ENCODE results near the gene GHRH. TPM values are rescaled to one million over a fixed set of nuclear protein-coding genes. Genes with fewer than 3 reads are reported as not detected.

GHRH gene
- total and polyA plus RNA-seq, 9 donors: not detected

DNA sequence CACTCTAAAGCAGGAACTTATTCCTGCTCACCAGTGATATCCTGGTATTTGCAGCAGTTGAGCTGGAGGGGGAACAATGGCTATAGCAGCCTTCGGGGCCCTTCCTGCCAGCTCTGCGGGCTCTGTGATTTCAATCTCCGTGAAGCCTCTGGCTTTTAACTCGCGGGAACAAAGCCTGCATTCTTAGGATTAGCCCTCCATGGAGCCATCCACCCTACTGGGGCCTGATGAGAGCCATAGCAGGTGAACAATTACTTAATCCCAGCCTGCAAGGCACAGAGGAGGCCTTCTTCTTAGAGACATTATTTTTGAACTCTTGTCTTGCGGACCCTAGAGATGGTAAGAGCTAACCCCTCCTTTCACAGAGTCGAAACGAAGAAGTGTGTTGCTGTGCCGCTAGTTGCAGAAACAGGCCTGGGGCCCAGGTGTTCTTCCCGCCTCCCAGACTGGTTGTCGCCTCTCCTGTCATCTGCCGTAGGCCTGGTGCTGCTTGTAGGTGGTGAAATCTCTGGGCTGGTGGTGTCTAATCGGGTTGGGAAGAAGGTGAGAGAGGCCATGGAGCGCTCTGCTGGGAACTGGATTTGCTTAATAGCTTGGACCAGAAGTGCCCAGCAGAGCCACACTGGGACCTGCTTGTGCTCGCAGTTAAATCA lies 9.7 kb downstream of the GHRH start:
- Histone ChIP-seq H3K36me3 (ENCODE audit: control insufficient read depth, insufficient read depth, low read length) (no peaks in the 10 kb centered on the region), H3K27me3 (ENCODE audit: control insufficient read depth, insufficient read depth, low read length) (no peaks in the 10 kb centered on the region), H3K27ac (ENCODE audit: low read length) (no peak overlapping the region), H3K9me3 (replicated peaks; ENCODE audit: control insufficient read depth, low read depth, low read length) (no peaks in the 10 kb centered on the region), H3K4me3 (ENCODE audit: low read length) (no peak overlapping the region), H3K4me1 (ENCODE audit: control insufficient read depth, insufficient read depth, low read length) (peaks cover 9% of the 10 kb centered on the region)
- peak; percentile 48 for DNase-seq
- 34% methylated on average over 15 of the region's 15 CpGs for WGBS (ENCODE audit: insufficient coverage)

DNA sequence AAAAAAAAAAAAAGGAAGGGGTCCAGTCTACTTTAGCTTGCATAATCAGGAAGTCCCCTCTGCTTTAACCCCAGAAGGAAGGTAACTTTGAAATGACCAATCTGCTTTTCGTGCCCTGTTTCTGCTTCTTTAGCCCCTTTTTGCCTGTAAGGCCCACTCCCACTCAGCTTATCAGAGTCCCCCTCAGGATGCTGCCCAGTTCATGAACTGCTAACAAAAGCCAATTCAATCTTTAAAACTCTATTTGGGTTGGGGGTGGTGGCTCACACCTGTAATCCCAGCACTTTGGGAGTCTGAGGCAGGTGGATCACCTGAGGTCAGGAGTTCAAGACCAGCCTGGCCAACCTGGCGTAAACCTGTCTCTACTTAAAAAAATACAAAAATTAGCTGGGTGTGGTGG lies 12.3 kb downstream of the GHRH start:
- H3K27ac ChIP-seq (ENCODE audit: low read length): no peak overlapping the region
- 83% methylated on average over 1 of the region's 2 CpGs for WGBS (ENCODE audit: insufficient coverage)
- H3K27me3 ChIP-seq (ENCODE audit: control insufficient read depth, insufficient read depth, low read length): no peaks in the 10 kb centered on the region
- H3K4me1 ChIP-seq (ENCODE audit: control insufficient read depth, insufficient read depth, low read length): peaks cover 21% of the 10 kb centered on the region
- no peak for DNase-seq
- H3K4me3 ChIP-seq (ENCODE audit: low read length): no peak overlapping the region
- H3K9me3 ChIP-seq (replicated peaks; ENCODE audit: control insufficient read depth, low read depth, low read length): no peaks in the 10 kb centered on the region
- H3K36me3 ChIP-seq (ENCODE audit: control insufficient read depth, insufficient read depth, low read length): no peaks in the 10 kb centered on the region

DNA sequence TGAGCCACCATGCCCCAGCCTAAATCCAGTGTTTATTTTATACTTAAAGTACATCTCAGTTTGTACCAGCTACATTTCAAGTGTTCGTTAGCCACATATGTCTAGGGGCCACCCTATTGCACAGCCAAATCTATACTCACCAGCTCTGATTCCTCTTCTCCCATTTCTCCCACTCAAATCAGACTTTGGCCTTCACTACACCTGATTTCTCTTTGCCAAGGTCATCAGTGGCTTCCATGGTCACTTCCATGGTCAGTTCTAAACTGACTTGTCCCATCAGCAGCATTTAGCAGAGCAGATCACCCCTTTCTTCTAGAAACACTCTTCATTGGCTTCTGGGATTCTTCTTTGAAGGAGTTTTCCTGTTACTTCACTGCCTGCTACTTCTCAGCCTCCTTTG lies 14.1 kb downstream of the GHRH start:
- no peak overlapping the region for H3K4me3 ChIP-seq (ENCODE audit: low read length)
- WGBS (ENCODE audit: insufficient coverage): 89% methylated on average over 1 of the region's 1 CpG
- H3K36me3 ChIP-seq (ENCODE audit: control insufficient read depth, insufficient read depth, low read length): peaks cover 13% of the 10 kb centered on the region
- H3K27me3 ChIP-seq (ENCODE audit: control insufficient read depth, insufficient read depth, low read length): no peaks in the 10 kb centered on the region
- no peak overlapping the region for H3K27ac ChIP-seq (ENCODE audit: low read length)
- peaks cover 32% of the 10 kb centered on the region for H3K4me1 ChIP-seq (ENCODE audit: control insufficient read depth, insufficient read depth, low read length)
- H3K9me3 ChIP-seq (replicated peaks; ENCODE audit: control insufficient read depth, low read depth, low read length): no peaks in the 10 kb centered on the region
- DNase-seq: no peak

DNA sequence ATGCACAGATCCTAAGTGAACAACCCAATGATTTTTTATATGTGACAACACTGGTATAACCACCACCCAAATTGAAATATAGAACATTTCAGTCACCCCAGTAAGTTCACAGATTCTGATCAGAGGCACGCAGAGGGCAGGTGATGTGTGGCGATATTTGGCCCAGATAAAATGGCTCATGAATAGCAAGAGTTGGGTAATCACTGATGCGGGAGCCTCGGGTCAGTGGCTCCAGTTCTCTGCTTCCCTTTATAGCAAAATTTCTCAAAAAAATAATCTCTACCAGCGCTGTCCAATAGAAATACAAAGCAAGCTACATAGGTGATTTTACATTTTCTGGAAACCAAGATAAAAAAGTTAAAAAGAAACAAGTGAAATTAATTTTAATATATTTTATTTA lies 14.9 kb downstream of the GHRH start:
- DNase-seq: no peak
- Histone ChIP-seq H3K36me3 (ENCODE audit: control insufficient read depth, insufficient read depth, low read length) (peaks cover 19% of the 10 kb centered on the region), H3K4me1 (ENCODE audit: control insufficient read depth, insufficient read depth, low read length) (peaks cover 30% of the 10 kb centered on the region), H3K4me3 (ENCODE audit: low read length) (no peak overlapping the region), H3K9me3 (replicated peaks; ENCODE audit: control insufficient read depth, low read depth, low read length) (no peaks in the 10 kb centered on the region), H3K27me3 (ENCODE audit: control insufficient read depth, insufficient read depth, low read length) (no peaks in the 10 kb centered on the region), H3K27ac (ENCODE audit: low read length) (no peak overlapping the region)
- 100% methylated on average over 2 of the region's 5 CpGs for WGBS (ENCODE audit: insufficient coverage)

DNA sequence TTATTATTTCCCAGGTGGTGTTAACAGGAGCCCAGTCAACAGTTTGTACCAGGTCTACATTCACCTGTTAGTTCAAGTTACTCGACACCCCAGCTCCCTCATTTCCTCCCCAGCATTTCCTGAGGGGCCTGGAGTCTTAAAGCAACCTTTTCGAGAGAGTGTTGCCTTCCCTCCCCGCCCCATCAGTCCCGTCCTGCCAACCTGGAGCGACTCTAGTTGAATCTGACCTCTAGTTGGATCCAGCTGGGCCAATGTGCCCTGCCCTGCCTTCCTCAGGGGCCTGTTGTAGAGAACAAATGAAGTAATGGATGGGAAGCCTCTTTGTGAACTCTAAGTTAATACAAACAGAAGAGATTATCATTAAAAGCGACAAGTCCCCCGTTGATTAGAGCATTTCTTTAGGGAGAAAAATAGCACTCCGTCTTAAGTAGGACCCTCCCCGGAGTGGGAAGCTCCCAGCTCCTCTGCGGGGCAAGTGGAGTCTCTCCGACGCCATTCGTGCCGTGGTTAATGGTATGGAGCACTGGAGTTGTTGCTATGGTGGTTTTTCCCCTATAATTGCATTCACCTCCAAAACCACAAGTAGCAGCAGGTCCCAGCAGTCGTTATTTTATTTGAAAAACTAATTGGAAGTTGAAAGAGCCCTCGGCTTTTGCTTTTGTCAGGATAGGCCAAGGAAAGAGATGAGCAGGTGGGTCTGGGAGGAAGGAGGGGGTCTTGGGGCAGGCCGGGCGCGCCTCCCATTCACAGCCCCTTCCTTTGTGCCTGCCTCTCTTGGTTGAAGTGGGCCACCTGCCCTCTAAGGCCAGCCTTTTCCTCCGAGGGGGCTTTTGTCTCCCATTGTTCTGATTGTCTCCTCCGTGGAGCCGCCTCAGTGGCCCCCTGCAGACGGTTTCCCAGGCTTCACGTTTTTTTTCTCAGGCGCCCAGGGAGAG lies 16.1 kb downstream of the GHRH start:
- WGBS (ENCODE audit: insufficient coverage): 60% methylated on average over 14 of the region's 25 CpGs
- H3K27me3 ChIP-seq (ENCODE audit: control insufficient read depth, insufficient read depth, low read length): no peaks in the 10 kb centered on the region
- no peak for DNase-seq
- H3K36me3 ChIP-seq (ENCODE audit: control insufficient read depth, insufficient read depth, low read length): peaks cover 23% of the 10 kb centered on the region
- H3K27ac ChIP-seq (ENCODE audit: low read length): no peak overlapping the region
- H3K9me3 ChIP-seq (replicated peaks; ENCODE audit: control insufficient read depth, low read depth, low read length): no peaks in the 10 kb centered on the region
- H3K4me3 ChIP-seq (ENCODE audit: low read length): no peak overlapping the region
- H3K4me1 ChIP-seq (ENCODE audit: control insufficient read depth, insufficient read depth, low read length): peaks cover 31% of the 10 kb centered on the region

DNA sequence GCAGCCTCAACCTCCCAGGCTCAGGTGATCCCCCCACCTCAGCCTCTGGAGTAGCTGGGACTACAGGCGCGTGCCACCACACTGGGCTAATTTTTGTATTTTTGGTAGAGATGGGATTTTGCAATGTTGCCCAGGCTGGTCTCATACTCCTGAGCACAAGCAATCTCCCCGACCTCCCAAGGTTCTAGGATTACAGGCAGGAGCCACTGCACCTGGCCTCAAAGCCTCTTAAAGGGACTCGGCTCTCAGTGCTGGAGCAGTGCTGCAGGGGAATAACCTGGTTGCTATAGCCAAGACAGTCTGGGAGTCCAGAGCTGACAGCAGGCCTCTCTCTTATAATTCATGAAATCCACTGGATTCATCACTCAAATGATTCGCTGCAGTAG lies 17.0 kb downstream of the GHRH start:
- 80% methylated on average over 1 of the region's 5 CpGs for WGBS (ENCODE audit: insufficient coverage)
- no peaks in the 10 kb centered on the region for H3K9me3 ChIP-seq (replicated peaks; ENCODE audit: control insufficient read depth, low read depth, low read length)
- no peaks in the 10 kb centered on the region for H3K27me3 ChIP-seq (ENCODE audit: control insufficient read depth, insufficient read depth, low read length)
- H3K36me3 ChIP-seq (ENCODE audit: control insufficient read depth, insufficient read depth, low read length): peaks cover 29% of the 10 kb centered on the region
- no peak for DNase-seq
- H3K4me1 ChIP-seq (ENCODE audit: control insufficient read depth, insufficient read depth, low read length): peaks cover 41% of the 10 kb centered on the region
- H3K27ac ChIP-seq (ENCODE audit: low read length): no peak overlapping the region
- H3K4me3 ChIP-seq (ENCODE audit: low read length): no peak overlapping the region

DNA sequence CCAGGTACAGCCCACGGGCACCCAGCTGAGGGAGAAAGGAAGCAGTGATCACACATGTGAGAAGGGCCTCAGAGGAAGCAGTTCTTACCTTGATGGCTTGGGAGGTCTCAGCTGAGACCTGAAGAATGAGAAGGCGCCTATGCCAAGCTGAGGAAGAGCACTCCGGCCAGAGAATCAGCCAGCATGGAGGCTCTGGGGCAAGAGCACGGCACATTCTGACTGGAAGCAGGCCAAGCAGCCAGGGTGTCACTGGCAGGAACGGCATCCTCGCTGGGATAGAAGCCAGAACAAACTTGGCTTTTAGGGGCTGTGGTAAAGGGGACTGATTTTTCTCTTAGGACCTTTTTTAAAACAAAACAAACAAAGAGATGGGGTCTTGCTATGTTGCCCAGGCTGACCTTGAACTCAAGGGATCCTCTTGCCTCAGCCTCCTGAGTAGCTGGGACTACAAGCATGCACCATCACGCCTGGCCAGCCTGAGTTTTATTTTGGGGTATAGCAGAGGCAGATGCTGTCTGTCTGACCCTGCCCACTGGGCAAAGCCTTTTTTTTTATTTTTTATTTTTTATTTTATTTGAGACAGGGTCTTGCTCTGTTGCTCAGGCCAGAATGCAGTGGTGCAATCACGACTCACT lies 17.6 kb downstream of the GHRH start:
- H3K27ac ChIP-seq (ENCODE audit: low read length): no peak overlapping the region
- H3K4me3 ChIP-seq (ENCODE audit: low read length): no peak overlapping the region
- no peaks in the 10 kb centered on the region for H3K9me3 ChIP-seq (replicated peaks; ENCODE audit: control insufficient read depth, low read depth, low read length)
- peaks cover 45% of the 10 kb centered on the region for H3K4me1 ChIP-seq (ENCODE audit: control insufficient read depth, insufficient read depth, low read length)
- no peaks in the 10 kb centered on the region for H3K27me3 ChIP-seq (ENCODE audit: control insufficient read depth, insufficient read depth, low read length)
- DNase-seq: peak; percentile 56
- peaks cover 29% of the 10 kb centered on the region for H3K36me3 ChIP-seq (ENCODE audit: control insufficient read depth, insufficient read depth, low read length)
- WGBS (ENCODE audit: insufficient coverage): 65% methylated on average over 4 of the region's 8 CpGs

DNA sequence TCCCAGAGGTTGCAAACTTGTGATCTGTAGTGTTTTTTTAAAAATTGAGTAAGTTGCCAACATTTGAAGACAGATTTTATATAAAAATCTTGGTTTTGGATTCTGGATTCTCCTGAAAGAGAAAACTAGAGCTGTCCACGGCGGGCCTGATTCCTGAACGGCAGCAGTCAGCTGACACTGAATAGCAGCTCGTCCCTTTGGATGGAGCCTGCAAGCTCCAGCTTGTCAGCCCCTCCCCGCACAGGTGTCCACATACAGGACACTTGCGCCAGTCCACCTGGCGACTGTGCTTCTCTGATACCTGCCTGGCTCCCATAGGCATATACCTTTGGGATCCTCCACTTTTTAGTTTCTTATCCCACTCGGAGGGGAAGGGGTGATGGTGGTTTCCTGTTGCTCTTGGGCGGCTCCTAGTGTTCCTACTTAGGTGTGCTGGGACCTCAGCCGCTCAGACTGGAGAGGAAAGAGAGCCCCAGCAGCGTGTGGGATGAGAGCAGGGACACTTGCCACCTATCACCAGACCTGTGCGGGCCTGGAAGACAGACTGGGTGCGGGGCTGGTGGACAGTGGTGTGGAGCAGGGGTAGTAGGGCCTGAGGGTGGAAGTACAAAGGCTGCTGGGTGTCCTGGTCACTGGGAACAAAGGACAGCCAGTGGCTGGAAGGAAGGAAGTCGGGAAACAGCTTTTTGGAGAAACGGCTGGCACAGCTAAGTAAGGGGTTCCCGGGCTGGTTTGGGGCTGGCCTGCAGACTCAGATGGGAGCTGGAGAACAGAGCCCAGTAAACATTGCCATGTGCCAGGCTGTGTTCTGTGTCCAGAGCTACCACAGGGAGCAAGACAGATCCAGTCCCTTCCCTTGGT lies 18.3 kb downstream of the GHRH start:
- no peak for DNase-seq
- H3K9me3 ChIP-seq (replicated peaks; ENCODE audit: control insufficient read depth, low read depth, low read length): no peaks in the 10 kb centered on the region
- H3K4me1 ChIP-seq (ENCODE audit: control insufficient read depth, insufficient read depth, low read length): peaks cover 52% of the 10 kb centered on the region
- H3K36me3 ChIP-seq (ENCODE audit: control insufficient read depth, insufficient read depth, low read length): peaks cover 29% of the 10 kb centered on the region
- 84% methylated on average over 7 of the region's 16 CpGs for WGBS (ENCODE audit: insufficient coverage)
- H3K4me3 ChIP-seq (ENCODE audit: low read length): no peak overlapping the region
- no peak overlapping the region for H3K27ac ChIP-seq (ENCODE audit: low read length)
- H3K27me3 ChIP-seq (ENCODE audit: control insufficient read depth, insufficient read depth, low read length): no peaks in the 10 kb centered on the region

DNA sequence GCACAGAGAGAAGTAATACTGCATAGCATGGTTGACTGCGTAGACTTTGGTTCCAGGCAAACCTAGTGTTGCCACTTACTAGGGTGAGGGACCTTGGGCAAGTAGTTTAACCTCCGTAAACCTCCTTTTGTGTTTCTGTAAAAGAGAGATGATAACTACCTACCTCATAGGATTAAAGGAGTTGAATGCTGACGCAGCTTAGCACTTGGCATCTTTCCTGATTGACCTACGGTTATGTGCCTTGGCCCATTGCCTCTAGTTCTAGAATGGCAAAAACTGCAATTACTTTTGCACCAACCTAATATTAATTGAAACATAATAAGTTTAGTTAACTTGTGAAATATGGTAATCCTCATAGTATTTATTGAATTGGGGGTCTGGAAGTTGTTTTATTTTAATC lies 19.1 kb downstream of the GHRH start:
- peaks cover 35% of the 10 kb centered on the region for H3K36me3 ChIP-seq (ENCODE audit: control insufficient read depth, insufficient read depth, low read length)
- no peak overlapping the region for H3K27ac ChIP-seq (ENCODE audit: low read length)
- H3K4me3 ChIP-seq (ENCODE audit: low read length): no peak overlapping the region
- no peak for DNase-seq
- no CpG with 5 or more reads among the region's 4 CpGs for WGBS (ENCODE audit: insufficient coverage)
- H3K4me1 ChIP-seq (ENCODE audit: control insufficient read depth, insufficient read depth, low read length): peaks cover 59% of the 10 kb centered on the region
- no peaks in the 10 kb centered on the region for H3K27me3 ChIP-seq (ENCODE audit: control insufficient read depth, insufficient read depth, low read length)
- no peaks in the 10 kb centered on the region for H3K9me3 ChIP-seq (replicated peaks; ENCODE audit: control insufficient read depth, low read depth, low read length)
